ENCODE data around the gene MADD.

DNA sequence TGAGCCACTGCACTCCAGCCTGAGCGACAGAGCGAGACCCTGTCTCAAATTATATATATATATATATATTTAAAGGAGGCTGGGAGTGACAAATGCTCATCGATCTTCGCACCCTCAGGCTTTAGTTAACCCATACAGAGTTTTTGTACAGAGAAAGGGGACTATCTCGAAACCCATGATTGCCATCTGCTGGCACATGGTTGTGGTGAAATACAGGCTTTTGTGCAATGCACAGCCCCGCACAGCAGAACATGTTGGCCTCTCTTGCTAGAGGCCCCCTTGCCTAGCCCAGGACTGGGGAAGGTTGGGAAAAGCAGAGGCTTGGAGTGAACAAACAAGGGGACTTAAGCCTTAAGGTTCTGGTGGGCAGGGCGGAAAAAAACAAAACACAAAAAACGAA, 78.9 kb downstream of the MADD start:
- TF ChIP-seq POLR2A (IDR thresholded peaks at IDR 0.05): no peak
- TF ChIP-seq, protein P1, sequence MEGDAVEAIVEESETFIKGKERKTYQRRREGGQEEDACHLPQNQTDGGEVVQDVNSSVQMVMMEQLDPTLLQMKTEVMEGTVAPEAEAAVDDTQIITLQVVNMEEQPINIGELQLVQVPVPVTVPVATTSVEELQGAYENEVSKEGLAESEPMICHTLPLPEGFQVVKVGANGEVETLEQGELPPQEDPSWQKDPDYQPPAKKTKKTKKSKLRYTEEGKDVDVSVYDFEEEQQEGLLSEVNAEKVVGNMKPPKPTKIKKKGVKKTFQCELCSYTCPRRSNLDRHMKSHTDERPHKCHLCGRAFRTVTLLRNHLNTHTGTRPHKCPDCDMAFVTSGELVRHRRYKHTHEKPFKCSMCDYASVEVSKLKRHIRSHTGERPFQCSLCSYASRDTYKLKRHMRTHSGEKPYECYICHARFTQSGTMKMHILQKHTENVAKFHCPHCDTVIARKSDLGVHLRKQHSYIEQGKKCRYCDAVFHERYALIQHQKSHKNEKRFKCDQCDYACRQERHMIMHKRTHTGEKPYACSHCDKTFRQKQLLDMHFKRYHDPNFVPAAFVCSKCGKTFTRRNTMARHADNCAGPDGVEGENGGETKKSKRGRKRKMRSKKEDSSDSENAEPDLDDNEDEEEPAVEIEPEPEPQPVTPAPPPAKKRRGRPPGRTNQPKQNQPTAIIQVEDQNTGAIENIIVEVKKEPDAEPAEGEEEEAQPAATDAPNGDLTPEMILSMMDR (IDR thresholded peaks at IDR 0.05): no peak
- no peak for TF ChIP-seq POLR2AphosphoS5 (IDR thresholded peaks at IDR 0.05)

All from stomach (tissue), 4 donors.